ENCODE data around the gene MINDY4.

The MINDY4 gene

DNA sequence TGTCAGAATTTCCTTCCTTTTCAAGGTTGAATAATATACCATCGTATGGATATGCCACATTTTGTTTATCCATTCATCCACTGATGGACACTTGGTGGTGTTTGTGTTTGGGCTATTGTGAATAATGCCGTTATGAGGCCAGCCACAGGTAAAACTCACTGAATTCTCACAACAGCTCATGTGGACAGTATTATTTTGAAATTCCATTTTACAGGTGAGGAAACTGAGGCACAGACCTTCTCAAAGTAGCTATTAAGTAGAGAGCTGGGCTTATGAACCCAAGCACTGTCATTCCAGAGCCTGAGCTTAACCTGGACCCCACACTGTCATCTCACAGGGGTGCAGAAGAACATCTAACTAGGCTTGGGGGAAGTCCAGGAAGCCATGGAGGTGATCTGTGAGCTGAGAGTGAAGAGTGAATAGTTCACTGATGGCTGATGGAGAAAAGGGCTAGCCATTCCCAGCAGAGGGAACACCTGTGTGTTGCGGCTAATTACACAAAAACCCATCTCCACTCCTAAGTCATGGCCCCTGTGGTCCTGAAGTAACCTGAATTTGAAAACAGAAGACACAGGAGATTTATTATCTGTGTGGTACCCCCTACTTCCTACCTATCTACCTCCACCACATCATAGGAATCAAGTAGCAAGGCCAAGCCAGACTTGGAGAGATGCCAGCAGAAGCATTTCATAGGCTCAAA, 10.6 kb upstream of the MINDY4 start:
- TF ChIP-seq, protein P1, sequence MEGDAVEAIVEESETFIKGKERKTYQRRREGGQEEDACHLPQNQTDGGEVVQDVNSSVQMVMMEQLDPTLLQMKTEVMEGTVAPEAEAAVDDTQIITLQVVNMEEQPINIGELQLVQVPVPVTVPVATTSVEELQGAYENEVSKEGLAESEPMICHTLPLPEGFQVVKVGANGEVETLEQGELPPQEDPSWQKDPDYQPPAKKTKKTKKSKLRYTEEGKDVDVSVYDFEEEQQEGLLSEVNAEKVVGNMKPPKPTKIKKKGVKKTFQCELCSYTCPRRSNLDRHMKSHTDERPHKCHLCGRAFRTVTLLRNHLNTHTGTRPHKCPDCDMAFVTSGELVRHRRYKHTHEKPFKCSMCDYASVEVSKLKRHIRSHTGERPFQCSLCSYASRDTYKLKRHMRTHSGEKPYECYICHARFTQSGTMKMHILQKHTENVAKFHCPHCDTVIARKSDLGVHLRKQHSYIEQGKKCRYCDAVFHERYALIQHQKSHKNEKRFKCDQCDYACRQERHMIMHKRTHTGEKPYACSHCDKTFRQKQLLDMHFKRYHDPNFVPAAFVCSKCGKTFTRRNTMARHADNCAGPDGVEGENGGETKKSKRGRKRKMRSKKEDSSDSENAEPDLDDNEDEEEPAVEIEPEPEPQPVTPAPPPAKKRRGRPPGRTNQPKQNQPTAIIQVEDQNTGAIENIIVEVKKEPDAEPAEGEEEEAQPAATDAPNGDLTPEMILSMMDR (conservative IDR thresholded peaks at IDR 0.05; ENCODE audit: low read depth, low read length) = no peak
- no peak overlapping the region for H3K27ac ChIP-seq

DNA sequence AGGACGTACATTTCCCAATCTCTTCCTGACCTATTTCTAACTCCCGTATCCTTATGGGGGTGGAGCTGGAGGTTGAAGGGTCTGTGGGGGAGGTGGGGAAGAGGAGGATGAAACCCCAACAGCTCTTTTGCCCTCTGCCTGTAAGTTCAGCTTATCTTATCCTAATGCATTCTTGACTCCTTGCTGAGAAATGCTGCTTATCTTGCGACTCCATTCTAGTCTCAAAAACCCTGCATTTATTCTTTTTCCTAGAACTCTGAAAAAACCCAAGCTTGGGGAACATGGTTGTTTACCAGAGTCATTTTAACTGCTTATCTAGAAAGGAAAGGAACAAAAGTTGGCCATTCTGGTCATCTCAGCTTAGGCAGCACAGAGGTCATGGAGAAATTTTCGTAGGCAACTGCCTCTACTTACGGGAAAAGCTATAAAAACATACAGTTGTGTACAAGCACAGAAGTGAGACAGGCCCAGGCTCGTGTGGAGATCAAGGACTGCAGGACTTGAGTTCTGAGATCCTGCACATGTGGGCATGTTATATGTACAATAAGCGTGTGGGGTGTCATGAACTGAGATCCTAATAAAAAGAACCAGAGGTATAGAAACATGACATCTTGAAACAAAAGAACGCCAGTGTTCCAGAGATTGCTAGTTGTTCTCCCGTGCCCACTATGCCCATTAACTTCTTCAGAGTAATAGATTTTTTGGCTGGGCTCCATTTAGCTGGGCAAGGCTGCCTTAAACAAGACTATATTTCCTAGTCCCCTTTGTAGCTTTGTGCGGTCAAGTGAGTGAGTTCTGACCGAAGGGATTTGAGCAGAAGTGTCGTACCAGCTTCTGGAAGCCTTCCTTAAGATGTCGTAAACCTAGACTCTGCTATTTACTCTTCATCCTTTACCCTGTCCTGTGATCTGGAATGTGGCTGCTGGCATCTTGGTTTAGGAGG, 9.7 kb upstream of the MINDY4 start:
- H2AFZ ChIP-seq (ENCODE audit: low read depth) = no peak overlapping the region
- H3K4me1 ChIP-seq (ENCODE audit: low read depth, poor library complexity, severe bottlenecking) = no peaks in the 10 kb centered on the region
- H3K36me3 ChIP-seq (ENCODE audit: insufficient read depth) = no peaks in the 10 kb centered on the region
- no peak overlapping the region for H3K9ac ChIP-seq
- H3K79me2 ChIP-seq (ENCODE audit: insufficient read depth, low read depth) = no peaks in the 10 kb centered on the region
- no peak overlapping the region for H3K4me2 ChIP-seq
- H3K4me3 ChIP-seq (IDR thresholded peaks at IDR 0.05; ENCODE audit: insufficient read depth, low read depth, low read length) = no peak overlapping the region
- no peaks in the 10 kb centered on the region for H3K27me3 ChIP-seq (ENCODE audit: insufficient read depth, low read depth)
- H4K20me1 ChIP-seq (ENCODE audit: insufficient read depth) = no peaks in the 10 kb centered on the region
- no peak overlapping the region for H3K27ac ChIP-seq
- TF ChIP-seq, protein P1 (conservative IDR thresholded peaks at IDR 0.05; ENCODE audit: low read depth, low read length) = no peak

More for the DNA sequence above, 10.6 kb upstream of the MINDY4 start:
- no peak overlapping the region for H3K4me3 ChIP-seq (IDR thresholded peaks at IDR 0.05; ENCODE audit: insufficient read depth, low read depth, low read length)
- H3K4me1 ChIP-seq (ENCODE audit: low read depth, poor library complexity, severe bottlenecking) = no peaks in the 10 kb centered on the region
- no peaks in the 10 kb centered on the region for H3K79me2 ChIP-seq (ENCODE audit: insufficient read depth, low read depth)
- H4K20me1 ChIP-seq (ENCODE audit: insufficient read depth) = no peaks in the 10 kb centered on the region
- H3K4me2 ChIP-seq = no peak overlapping the region
- H3K9ac ChIP-seq = no peak overlapping the region
- no peaks in the 10 kb centered on the region for H3K36me3 ChIP-seq (ENCODE audit: insufficient read depth)
- H2AFZ ChIP-seq (ENCODE audit: low read depth) = no peak overlapping the region
- no peaks in the 10 kb centered on the region for H3K27me3 ChIP-seq (ENCODE audit: insufficient read depth, low read depth)

DNA sequence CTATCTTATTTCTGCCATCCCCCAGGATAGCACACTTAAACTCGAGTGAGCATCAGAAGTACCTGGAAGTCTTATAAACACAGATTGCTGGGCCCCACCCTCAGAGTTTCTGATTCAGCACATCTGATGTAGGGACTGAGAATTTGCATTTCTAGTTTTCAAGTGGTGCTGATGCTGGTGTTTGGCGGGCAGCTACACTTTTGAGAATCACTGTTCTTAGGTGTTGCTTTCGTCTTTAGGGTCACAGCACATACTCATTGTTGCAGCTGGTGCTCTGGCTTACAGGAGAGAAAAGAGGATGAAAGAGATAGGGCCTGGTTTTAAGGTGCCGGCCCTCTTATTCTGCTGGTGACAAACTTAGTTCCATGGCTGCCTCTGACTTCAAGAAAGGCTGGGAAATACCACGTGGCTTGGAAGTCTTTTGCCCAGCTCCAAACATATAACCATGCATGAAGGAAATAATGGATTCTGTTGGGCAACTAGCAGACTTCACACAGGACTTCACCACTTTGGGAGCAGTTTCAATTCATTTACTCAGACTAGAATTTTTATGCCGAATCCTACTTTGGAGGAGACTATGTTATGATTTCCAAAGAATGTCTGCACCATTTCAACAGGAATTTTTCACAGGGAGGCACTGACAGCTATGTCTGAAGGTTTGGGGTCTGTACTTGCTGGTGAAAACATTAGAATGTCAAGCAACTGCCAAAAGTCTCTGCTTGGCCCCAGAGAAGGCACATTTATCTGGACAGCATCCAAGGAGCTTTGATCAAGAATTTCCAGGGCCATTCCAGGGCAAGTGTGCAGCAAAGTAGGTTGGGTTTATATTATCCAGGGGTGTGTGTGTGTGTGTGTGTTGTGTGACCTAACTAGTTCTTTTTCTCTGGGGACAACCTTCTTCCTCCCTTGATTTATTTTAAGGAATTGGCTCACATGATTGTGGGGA, 6.9 kb upstream of the MINDY4 start:
- H3K27me3 ChIP-seq (ENCODE audit: insufficient read depth, low read depth) = no peaks in the 10 kb centered on the region
- H3K4me1 ChIP-seq (ENCODE audit: low read depth, poor library complexity, severe bottlenecking) = no peaks in the 10 kb centered on the region
- H3K9ac ChIP-seq = no peak overlapping the region
- no peak overlapping the region for H3K4me2 ChIP-seq
- TF ChIP-seq, protein P1 (conservative IDR thresholded peaks at IDR 0.05; ENCODE audit: low read depth, low read length) = no peak
- H3K36me3 ChIP-seq (ENCODE audit: insufficient read depth) = no peaks in the 10 kb centered on the region
- H2AFZ ChIP-seq (ENCODE audit: low read depth) = no peak overlapping the region
- H4K20me1 ChIP-seq (ENCODE audit: insufficient read depth) = no peaks in the 10 kb centered on the region
- no peak overlapping the region for H3K27ac ChIP-seq
- no peaks in the 10 kb centered on the region for H3K79me2 ChIP-seq (ENCODE audit: insufficient read depth, low read depth)
- H3K4me3 ChIP-seq (IDR thresholded peaks at IDR 0.05; ENCODE audit: insufficient read depth, low read depth, low read length) = no peak overlapping the region

DNA sequence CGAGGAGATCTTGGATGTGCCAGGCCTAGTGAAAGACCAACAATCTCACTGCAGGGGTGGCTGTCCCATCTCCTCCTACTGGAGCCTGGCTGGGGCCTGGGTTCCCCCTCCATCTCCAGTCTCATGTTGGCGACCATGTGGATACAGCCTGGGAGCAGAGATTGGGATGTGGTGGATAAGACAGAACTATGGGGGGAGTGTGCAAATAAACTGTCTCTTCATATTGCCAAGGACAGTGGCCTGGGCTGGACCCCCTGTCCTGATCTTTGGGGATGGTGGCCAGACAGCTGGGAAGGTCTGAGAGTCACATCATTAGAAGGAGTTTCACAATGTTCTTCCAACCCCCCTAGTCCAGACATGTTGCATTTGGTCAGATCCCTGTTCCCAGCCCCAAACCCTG, 5.8 kb upstream of the MINDY4 start:
- H3K36me3 ChIP-seq (ENCODE audit: insufficient read depth) = no peaks in the 10 kb centered on the region
- no peak overlapping the region for H3K4me3 ChIP-seq (IDR thresholded peaks at IDR 0.05; ENCODE audit: insufficient read depth, low read depth, low read length)
- no peaks in the 10 kb centered on the region for H3K4me1 ChIP-seq (ENCODE audit: low read depth, poor library complexity, severe bottlenecking)
- no peaks in the 10 kb centered on the region for H3K79me2 ChIP-seq (ENCODE audit: insufficient read depth, low read depth)
- no peak overlapping the region for H3K9ac ChIP-seq
- H3K27ac ChIP-seq = no peak overlapping the region
- H2AFZ ChIP-seq (ENCODE audit: low read depth) = no peak overlapping the region
- H3K27me3 ChIP-seq (ENCODE audit: insufficient read depth, low read depth) = no peaks in the 10 kb centered on the region
- H3K4me2 ChIP-seq = no peak overlapping the region
- H4K20me1 ChIP-seq (ENCODE audit: insufficient read depth) = no peaks in the 10 kb centered on the region
- TF ChIP-seq, protein P1 (conservative IDR thresholded peaks at IDR 0.05; ENCODE audit: low read depth, low read length) = no peak

All from KMS-11 (cell line).